ENCODE measurements around the gene MYO15A.

DNA sequence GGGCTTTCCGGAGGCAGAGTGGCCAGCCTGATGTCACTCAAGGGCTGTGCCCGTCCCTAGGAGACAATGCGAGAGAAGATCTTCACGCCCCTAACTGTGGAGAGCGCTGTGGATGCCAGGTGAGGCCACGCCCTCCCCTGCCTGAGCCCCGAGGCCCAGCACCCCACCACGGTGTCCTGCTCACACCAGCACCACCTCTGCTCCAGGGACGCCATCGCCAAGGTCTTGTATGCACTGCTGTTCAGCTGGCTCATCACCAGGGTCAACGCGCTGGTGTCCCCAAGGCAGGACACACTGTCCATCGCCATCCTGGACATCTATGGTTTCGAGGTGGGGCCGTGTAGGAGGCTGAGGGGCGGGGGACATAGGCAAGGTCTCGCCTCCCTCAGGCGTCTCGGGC lies 27.8 kb downstream of the MYO15A start:
- TF ChIP-seq, protein P1, sequence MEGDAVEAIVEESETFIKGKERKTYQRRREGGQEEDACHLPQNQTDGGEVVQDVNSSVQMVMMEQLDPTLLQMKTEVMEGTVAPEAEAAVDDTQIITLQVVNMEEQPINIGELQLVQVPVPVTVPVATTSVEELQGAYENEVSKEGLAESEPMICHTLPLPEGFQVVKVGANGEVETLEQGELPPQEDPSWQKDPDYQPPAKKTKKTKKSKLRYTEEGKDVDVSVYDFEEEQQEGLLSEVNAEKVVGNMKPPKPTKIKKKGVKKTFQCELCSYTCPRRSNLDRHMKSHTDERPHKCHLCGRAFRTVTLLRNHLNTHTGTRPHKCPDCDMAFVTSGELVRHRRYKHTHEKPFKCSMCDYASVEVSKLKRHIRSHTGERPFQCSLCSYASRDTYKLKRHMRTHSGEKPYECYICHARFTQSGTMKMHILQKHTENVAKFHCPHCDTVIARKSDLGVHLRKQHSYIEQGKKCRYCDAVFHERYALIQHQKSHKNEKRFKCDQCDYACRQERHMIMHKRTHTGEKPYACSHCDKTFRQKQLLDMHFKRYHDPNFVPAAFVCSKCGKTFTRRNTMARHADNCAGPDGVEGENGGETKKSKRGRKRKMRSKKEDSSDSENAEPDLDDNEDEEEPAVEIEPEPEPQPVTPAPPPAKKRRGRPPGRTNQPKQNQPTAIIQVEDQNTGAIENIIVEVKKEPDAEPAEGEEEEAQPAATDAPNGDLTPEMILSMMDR (IDR thresholded peaks at IDR 0.05) = no peak
- TF ChIP-seq ZFX (IDR thresholded peaks at IDR 0.05; ENCODE audit: borderline replicate concordance) = no peak

Data from 22Rv1 (cell line).